ENCODE data around the gene SIL1.
"Not testable (repeated sequence)": the region's sequence is repeated elsewhere in the genome, so short reads cannot be mapped to it uniquely, and the experiment has no call there.

The SIL1 gene

GRCh38 chr5:139197710-139198669 lies at the start of gene SIL1:
Gene SIL1, minus strand, starts transcription at chr5:139198368. Its CDS starts 70,525 bp downstream, at chr5:139127843.
- peak; percentile 91 for DNase-seq (ENCODE audit: low read depth)

DNA sequence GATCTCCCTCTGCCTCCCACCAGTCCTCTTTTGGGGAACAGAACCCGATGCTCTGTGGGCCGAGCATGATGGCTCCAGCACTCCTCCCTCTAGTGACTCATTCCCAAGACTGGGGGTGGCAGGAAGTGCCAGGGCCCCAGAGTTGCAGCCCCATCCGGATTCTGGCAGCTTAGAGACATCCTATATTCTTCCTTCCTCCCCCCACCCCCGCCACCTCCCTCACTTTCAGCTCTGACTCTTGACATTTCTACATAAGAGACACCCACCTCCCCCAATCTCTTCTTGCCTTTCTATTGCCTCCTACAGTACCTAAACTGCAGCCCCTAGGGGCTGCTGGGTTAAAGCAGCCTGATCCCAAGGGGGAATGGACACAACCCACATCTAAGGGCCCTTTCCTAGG lies 48.2 kb upstream of the SIL1 start:
- DNase-seq (ENCODE audit: low read depth) = no peak

- no peak for DNase-seq (ENCODE audit: low read depth)
Measured at GRCh38 chr5:139245637-139246339, 47.6 kb upstream of the SIL1 start.

DNA sequence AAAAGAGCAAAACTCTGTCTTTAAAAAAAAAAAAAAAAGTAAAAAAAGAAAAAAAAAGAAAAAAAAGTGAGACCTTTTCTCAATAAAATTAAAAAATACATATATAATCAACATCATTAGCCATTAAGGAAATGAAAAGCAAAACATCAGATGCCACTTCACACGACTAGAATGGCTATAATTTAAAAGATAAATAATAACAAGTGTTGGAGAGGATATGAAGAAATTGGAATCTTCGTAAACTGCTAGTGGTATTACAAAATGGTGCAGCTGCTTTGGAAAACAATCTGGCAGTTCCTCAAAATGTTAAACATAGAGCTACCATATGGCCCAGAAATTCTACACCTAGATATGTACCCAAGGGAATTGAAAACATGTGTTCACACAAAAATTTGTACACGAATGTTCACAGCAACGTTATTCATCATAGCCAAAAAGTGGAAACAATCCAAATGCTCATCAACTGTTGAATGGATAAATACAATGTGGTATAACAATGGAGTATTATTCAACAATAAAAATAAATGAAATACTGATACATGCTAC lies 45.3 kb upstream of the SIL1 start:
- no peak for DNase-seq (ENCODE audit: low read depth)

DNA sequence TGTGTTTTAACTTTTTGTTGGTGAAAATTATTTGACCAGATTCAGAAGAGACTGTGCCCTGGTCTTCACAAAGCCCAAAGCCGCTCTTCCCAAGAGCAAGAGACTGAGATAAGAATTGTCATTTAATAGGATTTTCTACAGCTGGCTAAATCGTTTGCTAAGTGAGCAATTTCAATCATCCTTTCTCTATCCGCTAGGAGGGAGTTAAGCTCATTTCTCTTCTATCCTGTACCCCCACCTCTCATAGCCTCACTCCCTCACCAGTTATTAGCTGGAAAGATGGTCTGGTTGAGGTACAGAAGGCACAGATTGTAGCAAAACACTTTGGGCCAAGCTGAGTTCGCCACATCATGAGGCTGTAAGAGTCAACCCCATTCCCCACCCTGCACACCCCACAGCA lies 43.0 kb upstream of the SIL1 start:
- no peak for DNase-seq (ENCODE audit: low read depth)

DNA sequence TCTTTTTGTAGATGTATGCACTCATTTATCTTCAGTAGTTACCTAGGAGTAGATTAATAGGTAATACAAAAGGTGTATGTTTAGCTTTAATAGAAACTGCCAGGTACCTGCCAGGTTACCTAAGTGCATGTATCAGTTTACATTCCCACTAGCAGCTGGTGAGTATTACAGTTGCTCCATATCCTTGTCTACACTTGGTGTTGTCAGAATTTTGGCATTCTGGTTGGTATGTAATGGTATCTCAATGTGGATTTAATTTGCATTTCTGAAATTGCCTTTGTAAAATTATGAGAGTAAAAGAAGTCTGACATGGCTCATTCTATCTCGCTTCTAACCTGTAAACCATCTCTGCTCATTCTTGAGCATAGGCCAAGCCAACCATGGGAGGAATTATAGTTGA lies 38.3 kb upstream of the SIL1 start:
- no peak for DNase-seq (ENCODE audit: low read depth)

DNA sequence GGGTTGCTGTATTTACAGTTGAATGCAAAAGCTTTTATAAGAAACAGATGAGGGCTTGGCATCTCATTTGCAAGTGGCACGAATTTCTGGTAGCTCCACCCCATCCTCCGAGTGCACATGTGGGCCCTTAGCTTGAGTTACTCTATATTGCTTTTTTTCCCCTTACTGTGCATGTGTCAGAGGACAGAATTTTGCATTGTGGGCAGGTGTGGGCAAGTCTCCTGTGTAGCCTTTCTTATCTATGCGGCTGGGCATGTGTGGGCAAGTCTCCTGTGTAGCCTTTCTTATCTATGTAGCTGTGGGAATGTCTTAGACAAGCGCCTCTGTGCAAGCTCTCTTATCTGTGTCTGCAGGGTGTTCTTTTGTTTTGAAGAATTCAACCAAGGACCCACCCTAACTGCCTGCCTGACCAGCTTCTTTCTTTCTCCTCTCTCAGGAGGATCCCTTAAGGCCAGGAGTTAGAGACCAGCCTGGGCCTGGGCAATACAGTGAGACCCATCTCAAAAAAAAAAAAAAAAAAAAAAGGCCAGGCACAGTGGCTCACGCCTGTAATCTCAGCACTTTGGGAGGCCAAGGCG lies 34.1 kb upstream of the SIL1 start:
- DNase-seq (ENCODE audit: low read depth) = no peak

- DNase-seq (ENCODE audit: low read depth) = no peak
Measured at GRCh38 chr5:139228201-139228803, 30.1 kb upstream of the SIL1 start.

- no peak for DNase-seq (ENCODE audit: low read depth)
Measured at GRCh38 chr5:139226131-139226530, 28.0 kb upstream of the SIL1 start.

DNA sequence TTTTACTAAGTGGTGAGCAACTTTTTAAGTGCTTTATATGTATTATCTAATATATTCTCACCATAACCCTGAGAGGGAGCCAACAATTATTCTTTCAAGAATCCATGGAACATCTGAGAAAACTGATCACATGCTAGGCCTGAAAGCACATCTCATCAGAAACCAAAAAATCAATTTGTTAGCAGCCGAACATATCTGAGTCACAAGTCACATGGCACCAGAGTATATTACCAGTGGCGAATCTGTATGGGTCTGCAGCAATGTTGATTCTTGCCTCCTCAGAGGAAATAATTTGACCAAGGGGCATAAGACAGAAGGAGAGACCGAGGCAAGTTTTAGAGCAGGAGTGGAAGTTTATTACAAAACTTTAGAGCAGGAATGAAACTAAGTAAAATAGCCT lies 25.3 kb upstream of the SIL1 start:
- DNase-seq (ENCODE audit: low read depth) = no peak

- no peak for DNase-seq (ENCODE audit: low read depth)
Measured at GRCh38 chr5:139222346-139222745, 24.2 kb upstream of the SIL1 start.

DNA sequence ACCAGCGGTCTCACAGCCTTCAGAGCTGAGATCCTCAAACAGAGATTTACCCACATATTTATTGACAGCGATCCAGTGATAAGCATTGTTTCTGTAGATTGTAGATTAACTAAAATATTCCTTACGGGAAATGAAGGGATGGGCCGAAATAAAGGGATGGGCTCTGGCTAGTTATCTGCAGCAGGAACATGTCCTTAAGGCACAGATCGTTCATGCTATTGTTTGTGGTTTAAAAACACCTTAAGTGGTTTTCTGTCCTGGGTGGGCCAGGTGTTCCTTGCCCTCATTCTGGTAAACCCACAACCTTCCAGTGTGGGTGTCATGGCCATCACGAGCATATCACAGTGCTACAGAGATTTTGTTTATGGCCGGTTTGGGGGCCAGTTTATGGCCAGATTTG lies 19.9 kb upstream of the SIL1 start:
- DNase-seq (ENCODE audit: low read depth) = not testable (repeated sequence)

- no peak for DNase-seq (ENCODE audit: low read depth)
Measured at GRCh38 chr5:139215107-139215975, 17.2 kb upstream of the SIL1 start.

GRCh38 chr5:139214646-139215045 lies 16.5 kb upstream of the SIL1 start:
- no peak for DNase-seq (ENCODE audit: low read depth)

DNA sequence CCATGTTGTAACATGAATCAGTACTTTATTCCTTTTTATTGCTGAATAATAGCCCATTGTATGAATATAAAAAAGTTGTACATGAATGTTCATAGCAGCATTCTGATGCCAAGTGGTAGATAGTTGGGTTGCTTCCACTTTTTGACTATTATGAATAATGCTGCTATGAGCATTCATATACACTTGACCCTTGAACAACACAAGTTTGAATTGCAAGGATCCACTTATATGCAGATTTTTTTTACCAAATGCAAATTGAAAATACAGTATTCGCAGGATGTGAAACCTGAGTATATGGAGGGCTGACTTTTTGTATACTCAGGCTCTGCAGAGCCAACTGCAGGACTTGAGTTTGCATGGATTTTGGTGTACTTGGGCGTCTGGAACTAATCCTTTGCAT lies 14.7 kb upstream of the SIL1 start:
- no peak for DNase-seq (ENCODE audit: low read depth)

GRCh38 chr5:139212486-139212885 lies 14.3 kb upstream of the SIL1 start:
- no peak for DNase-seq (ENCODE audit: low read depth)

DNA sequence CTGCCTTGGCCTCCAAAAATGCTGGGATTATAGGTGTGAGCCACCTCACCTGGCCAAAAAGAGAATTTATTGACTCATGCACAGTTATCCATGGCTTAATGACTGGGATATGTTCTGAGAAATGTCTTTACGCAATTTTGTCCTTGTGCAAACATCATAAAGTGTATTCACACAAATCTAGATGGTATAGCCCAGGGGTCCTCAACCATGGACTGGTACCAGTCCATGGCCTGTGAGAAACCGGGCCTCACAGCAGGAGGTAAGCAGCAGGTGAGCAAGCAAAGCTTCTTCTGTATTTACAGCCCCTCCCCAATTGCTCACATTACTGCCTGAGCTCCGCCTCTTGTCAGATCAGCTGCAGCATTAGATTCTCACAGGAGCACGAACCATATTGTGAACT lies 12.4 kb upstream of the SIL1 start:
- DNase-seq (ENCODE audit: low read depth) = no peak

GRCh38 chr5:139207297-139208000 lies 9.3 kb upstream of the SIL1 start:
- DNase-seq (ENCODE audit: low read depth) = no peak

DNA sequence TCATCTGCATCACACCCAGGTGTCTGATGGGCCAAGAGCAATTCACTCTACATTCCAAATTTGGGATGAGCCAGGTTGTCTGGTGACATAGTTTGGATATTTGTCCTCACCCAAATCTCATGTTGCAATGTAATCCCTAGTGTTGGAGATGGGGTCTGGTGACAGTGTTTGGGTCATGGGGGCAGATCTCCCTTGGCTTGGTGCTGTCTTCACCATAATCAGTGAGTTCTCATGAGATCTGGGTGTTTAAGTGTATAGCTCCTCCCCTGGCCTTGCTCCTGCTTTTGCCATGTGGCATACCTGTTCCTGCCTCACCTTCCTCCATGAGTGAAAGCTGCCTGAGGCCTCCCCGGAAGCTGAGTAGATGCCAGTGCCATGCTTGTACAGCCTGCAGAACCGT lies 7.4 kb upstream of the SIL1 start:
- DNase-seq (ENCODE audit: low read depth) = no peak

- no peak for DNase-seq (ENCODE audit: low read depth)
Measured at GRCh38 chr5:139205124-139205523, 7.0 kb upstream of the SIL1 start.

GRCh38 chr5:139204196-139204595 lies 6.0 kb upstream of the SIL1 start:
- DNase-seq (ENCODE audit: low read depth) = no peak

Measured in stimulated activated CD8-positive, alpha-beta memory T cell treated with anti-CD3 and anti-CD28 coated beads, Interleukin-12 subunit alpha, Interleukin-12 subunit beta, amount 100 ng/mL, for 1 hour (primary cell).